GM18870 (cell line): Measurements from ENCODE around the gene GNAQ.
"Not testable (repeated sequence)": the region's sequence is repeated elsewhere in the genome, so short reads cannot be mapped to it uniquely, and the experiment has no call there.

Experiments used
- ATAC-seq: cut with Tn5 transposase; IDR thresholded peaks from one replicate; pipeline ENCODE4 v1.9.1; 2021; ENCODE audit warnings: moderate library complexity; ENCODE audit not compliant: unreplicated experiment

Gene GNAQ

GRCh38 chr9:77798140-77798539, 233.5 kb downstream of the GNAQ start:
- no peak for ATAC-seq

GRCh38 chr9:77794985-77795384, 236.6 kb downstream of the GNAQ start:
- no peak for ATAC-seq

- ATAC-seq: no peak
Observed at GRCh38 chr9:77793849-77794248, 237.8 kb downstream of the GNAQ start.

GRCh38 chr9:77789891-77790290, 241.7 kb downstream of the GNAQ start:
- no peak for ATAC-seq

GRCh38 chr9:77785341-77785740, 246.3 kb downstream of the GNAQ start:
- ATAC-seq: no peak

GRCh38 chr9:77783518-77783917, 248.1 kb downstream of the GNAQ start:
- no peak for ATAC-seq

- ATAC-seq: no peak
Observed at GRCh38 chr9:77779010-77779409, 252.6 kb downstream of the GNAQ start.

- no peak for ATAC-seq
Observed at GRCh38 chr9:77773381-77773780, 258.2 kb downstream of the GNAQ start.

GRCh38 chr9:77772646-77773045, 259.0 kb downstream of the GNAQ start:
- no peak for ATAC-seq

- no peak for ATAC-seq
Observed at GRCh38 chr9:77771171-77771570, 260.4 kb downstream of the GNAQ start.

- ATAC-seq: no peak
Observed at GRCh38 chr9:77770340-77770739, 261.3 kb downstream of the GNAQ start.

- no peak for ATAC-seq
Observed at GRCh38 chr9:77769246-77769645, 262.4 kb downstream of the GNAQ start.

GRCh38 chr9:77766587-77766986, 265.0 kb downstream of the GNAQ start:
- no peak for ATAC-seq

GRCh38 chr9:77765781-77766259, 265.8 kb downstream of the GNAQ start:
- ATAC-seq: no peak

- ATAC-seq: no peak
Observed at GRCh38 chr9:77764894-77765780, 266.5 kb downstream of the GNAQ start.

- no peak for ATAC-seq
Observed at GRCh38 chr9:77763566-77763965, 268.0 kb downstream of the GNAQ start.

GRCh38 chr9:77760919-77761318, 270.7 kb downstream of the GNAQ start:
- not testable (repeated sequence) for ATAC-seq

- no peak for ATAC-seq
Observed at GRCh38 chr9:77759391-77759790, 272.2 kb downstream of the GNAQ start.

GRCh38 chr9:77756449-77756848, 275.2 kb downstream of the GNAQ start:
- no peak for ATAC-seq

GRCh38 chr9:77753180-77753579, 278.4 kb downstream of the GNAQ start:
- ATAC-seq: no peak

GRCh38 chr9:77752554-77752953, 279.1 kb downstream of the GNAQ start:
- ATAC-seq: no peak

GRCh38 chr9:77751341-77752091, 280.1 kb downstream of the GNAQ start:
- no peak for ATAC-seq
